Activated CD4-positive, alpha-beta T cell treated with anti-CD3 and anti-CD28 coated beads for 1 hour (primary cell): Measurements from ENCODE around the gene BMPR1B.

Experiments
- DNase-seq: peaks from one replicate; pipeline ENCODE4 v3.0.0-alpha.2; 2020

Gene BMPR1B

DNA sequence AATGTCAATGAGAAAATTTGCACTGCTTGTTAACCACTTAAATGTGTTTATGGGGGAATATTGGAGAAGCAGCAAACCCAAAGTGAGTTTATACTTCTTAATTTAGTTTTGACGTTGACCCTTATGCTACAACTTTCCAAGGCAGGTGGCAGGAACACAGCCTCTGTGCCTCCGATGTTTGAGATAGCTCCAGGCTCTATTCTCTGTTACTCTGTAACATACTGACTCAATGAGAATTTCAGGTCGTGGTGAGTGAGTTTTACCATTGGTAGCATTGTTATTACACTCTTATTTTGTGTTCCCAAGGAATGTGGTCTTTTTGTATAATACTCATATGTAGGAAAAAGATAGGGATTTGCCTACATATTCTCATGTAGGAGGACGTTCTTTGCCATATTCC is 210.7 kb downstream of the BMPR1B start:
- DNase-seq: no peak

DNA sequence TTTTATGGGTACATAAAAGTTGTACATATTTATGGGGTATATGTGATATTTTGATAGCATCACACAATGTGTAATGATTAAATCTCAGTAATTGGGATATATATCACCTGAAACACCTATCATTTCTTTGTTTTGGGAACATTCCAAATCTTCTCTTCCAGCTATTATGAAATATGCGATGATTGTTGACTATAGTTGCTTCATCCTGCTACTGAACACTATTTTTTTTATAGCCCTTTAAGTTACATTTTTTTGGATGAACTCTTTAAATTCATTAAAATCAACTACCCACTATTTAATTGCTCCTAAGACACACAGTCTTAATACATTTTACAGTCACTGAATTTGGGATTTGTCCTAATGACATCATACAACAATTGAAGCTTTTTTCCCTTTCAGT is 212.9 kb downstream of the BMPR1B start:
- no peak for DNase-seq

- no peak for DNase-seq
These were observed 217.0 kb downstream of the BMPR1B start for GRCh38 chr4:94974773-94975172.

GRCh38 chr4:94976371-94977011 is 218.7 kb downstream of the BMPR1B start:
- DNase-seq: no peak

GRCh38 chr4:94978904-94979303 is 221.1 kb downstream of the BMPR1B start:
- no peak for DNase-seq

- DNase-seq: no peak
These were observed 221.9 kb downstream of the BMPR1B start for GRCh38 chr4:94979621-94980020.

GRCh38 chr4:94995684-94996394 is 238.1 kb downstream of the BMPR1B start:
- DNase-seq: no peak

- no peak for DNase-seq
These were observed 242.4 kb downstream of the BMPR1B start for GRCh38 chr4:95000076-95000648.

DNA sequence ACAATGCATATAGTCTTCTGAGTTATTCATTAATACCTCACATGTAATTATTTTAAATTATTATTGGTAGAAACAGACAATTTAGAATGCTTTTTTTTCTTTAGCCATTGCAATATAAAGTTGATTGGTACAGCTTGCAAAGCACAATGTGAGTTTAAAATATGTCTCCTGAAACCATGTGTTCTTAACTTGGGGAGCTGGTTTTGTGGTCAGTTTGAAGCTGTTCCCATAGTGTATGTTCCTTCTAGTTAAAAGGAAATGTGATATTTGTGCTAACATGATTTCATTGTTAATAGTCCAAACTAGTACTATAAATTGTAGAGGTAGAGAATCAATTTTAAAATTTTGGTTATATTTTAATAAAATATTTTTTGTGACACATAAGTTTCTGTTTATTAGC is 247.2 kb downstream of the BMPR1B start:
- no peak for DNase-seq

- no peak for DNase-seq
These were observed 250.2 kb downstream of the BMPR1B start for GRCh38 chr4:95007998-95008397.

DNA sequence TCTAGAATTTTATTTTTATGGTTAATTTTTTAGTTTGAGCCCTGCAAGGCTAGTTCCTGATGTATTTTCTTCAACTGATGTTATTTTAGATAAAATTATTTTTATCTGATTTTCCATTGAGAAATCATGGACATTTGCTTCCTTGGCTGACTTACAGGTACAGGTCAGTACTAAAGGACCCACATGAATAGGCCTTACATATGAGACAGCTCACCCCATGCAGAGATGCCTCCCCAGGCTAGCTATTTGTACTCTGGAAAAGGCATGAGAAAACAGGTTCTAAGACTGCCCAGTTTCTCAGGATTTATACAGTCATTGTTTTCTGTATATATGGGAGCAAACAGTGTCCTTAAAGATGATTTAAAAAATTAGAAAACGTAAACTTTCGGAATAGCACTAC is 255.5 kb downstream of the BMPR1B start:
- DNase-seq: no peak

GRCh38 chr4:95014068-95014467 is 256.3 kb downstream of the BMPR1B start:
- DNase-seq: no peak

DNA sequence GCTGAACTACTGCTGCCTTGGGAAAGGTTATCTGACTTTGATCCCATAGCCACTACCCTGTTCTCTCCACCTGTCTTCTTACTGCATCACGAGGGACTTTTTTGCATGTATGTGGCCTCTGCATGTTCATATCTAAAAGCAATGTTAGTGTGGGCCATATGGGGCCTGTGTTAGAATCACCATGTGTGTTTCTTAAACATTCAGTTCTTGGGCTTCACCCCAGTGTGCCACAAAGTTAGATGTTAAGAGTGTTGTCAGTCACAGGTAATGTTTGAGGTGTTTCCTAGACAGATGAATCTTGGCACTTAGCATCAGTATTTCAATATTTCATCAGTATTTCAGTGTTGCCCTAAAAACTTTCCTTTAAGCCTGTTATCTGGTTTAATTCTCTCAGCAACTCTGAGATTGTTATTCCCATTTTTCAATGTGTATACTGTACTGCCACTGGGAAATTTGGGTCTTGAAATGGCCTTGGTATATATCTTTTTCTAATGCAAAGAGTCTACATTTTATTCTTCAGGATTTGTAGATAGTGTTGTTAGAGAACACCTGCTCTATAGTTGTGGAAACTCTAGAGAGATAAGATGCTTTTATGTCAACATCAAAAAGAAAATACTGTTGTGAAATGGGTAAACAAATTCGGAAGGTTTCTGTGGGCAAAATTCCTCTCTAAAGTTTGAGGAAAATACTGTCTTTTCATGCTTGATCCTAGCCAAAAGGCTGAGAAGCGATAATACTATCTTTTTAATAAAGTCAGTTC is 259.7 kb downstream of the BMPR1B start:
- DNase-seq: no peak

- no peak for DNase-seq
These were observed 261.0 kb downstream of the BMPR1B start for GRCh38 chr4:95018785-95019184.

DNA sequence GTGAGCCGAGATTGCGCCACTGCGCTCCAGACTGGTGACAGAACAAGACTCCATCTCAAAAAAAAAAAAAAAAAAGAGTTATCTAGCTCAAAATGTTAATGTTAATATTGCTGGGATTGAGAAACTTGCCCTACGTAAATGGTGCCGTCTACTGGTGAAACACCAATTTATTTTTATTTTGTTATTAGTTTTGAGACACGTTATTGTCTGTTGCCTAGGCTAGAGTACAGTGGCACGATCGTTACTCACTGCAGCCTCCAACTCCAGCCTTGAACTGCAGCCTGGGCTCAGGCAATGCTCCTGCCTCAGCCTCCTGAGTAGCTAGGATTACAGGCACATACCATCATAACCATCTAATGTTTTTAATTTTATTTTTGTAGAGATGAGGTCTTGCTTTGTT is 262.8 kb downstream of the BMPR1B start:
- no peak for DNase-seq

GRCh38 chr4:95021099-95021498 is 263.3 kb downstream of the BMPR1B start:
- no peak for DNase-seq

- no peak for DNase-seq
These were observed 265.4 kb downstream of the BMPR1B start for GRCh38 chr4:95023110-95023509.

DNA sequence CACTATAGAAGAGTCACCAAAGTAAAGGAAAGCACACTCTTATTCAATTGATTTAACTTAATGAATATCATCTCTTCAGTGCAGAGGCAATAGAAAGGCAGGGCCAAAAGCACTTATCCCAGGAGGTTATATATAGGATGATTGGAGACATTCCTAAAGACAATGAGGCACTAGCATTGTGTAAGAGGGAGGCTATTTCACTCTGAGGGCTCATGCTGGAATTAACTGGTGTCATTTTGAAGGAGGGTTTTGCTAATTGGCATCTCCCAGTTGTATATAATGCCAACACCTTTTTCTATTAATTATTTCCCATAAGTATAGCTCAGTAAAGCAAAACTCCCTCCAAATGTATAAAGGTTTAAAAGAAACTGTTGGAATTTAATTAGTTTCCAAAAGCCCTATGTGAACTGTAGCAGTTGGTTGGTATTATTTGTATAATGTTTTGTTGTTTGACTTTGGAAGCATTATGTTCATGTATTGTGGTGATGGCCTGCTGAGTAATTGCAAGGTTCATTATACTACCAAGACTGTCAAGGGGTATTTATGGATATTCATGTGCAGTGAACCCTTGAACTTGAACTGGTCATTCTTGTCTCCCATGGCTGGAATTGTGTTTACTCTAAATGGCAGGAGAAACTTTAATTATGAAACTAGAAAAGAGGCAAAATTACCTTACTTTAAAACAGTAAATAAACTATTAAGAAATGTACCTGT is 270.3 kb downstream of the BMPR1B start:
- no peak for DNase-seq

- no peak for DNase-seq
These were observed 281.0 kb downstream of the BMPR1B start for GRCh38 chr4:95038791-95039190.

DNA sequence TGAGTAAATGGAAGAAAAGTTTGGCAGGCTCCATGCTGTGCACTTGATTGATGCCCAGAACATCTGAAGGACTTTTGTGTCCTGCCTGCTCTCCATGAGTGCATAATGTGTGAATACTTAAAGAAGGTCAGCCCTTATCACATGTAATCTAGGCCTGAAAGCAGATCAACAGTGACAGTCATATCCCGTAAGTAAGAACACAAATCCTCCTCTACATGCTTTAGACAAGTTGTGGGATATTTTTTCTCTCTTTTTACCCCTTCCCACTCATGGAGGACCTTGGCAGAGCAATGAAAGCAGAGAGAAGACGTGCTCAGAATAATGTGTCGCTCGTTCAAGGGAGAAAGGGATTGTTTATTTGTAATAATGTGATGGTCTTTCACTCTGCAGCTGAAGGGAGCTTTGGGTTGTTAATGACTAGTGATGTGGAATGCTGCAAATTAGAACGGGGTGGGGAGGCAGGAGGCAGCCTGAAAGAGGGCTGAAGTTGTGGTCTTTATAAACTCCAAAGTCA is 286.6 kb downstream of the BMPR1B start:
- no peak for DNase-seq

GRCh38 chr4:95045429-95045828 is 287.7 kb downstream of the BMPR1B start:
- no peak for DNase-seq

- DNase-seq: no peak
These were observed 290.5 kb downstream of the BMPR1B start for GRCh38 chr4:95048296-95048695.
